ENCODE measurements around the gene CCL26. TPM values are rescaled to one million over a fixed set of nuclear protein-coding genes. Genes with fewer than 3 reads are reported as not detected.
"Not testable (repeated sequence)": the region's sequence is repeated elsewhere in the genome, so short reads cannot be mapped to it uniquely, and the experiment has no call there.

Gene CCL26
- total and polyA plus RNA-seq, 2 donors (not counting 3 experiments of a cell fraction or from before 2014, with no cell fraction given): not detected

DNA sequence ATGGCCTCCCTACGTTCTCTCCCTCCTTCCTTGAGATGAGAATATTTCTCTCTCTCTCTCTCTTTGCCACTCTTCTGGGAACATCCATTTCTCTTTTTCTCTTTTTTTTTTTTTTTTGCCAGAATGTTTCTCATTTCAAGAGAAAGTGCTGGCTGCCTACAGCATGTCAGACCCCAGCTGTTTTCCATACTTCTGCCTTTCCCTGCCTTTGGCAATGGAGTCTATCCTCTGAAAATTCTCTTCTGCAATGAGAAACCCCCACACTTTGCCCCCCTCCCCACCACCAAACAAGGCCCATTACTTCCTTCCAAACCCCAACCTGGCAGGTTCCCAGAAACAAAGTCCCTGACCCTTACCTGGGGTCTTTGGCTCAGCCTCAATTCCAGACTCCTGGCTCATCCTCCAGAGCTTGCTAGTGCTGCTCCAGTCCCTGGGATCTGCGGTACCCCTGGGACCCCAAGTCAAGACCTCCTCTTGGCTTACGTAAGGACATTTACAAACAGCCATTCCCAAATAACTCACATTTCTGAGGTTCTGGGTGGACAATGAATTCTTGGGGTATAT lies 17.4 kb upstream of the CCL26 start:
- Histone ChIP-seq H3K36me3 (ENCODE audit: control insufficient read depth in 2 of 2, extremely low read depth in 1 of 2, insufficient read depth in 2 of 2, low read length in 2 of 2) (no peaks in the 10 kb centered on the region), H4K20me1 (replicated peaks; ENCODE audit: control insufficient read depth, extremely low read depth, insufficient read depth, low read length) (no peaks in the 10 kb centered on the region), H3K4me3 (replicated peaks in 1 of 3; ENCODE audit: insufficient read depth in 1 of 3, low read depth in 1 of 3, low read length in 3 of 3) (no peak overlapping the region), H3K79me2 (ENCODE audit: control insufficient read depth, insufficient read depth, low read length) (no peaks in the 10 kb centered on the region), H3K27me3 (ENCODE audit: control insufficient read depth in 2 of 2, insufficient read depth in 2 of 2, low read length in 2 of 2) (no peaks in the 10 kb centered on the region), H3K9ac (replicated peaks; ENCODE audit: extremely low read depth, insufficient read depth, low read length) (no peak overlapping the region), H2AFZ (ENCODE audit: low read depth, low read length) (no peak overlapping the region), H3K4me1 (ENCODE audit: control insufficient read depth, extremely low read depth, insufficient read depth, low read length) (no peaks in the 10 kb centered on the region), H3K9me3 (replicated peaks; ENCODE audit: control insufficient read depth, insufficient read depth, low read length) (no peaks in the 10 kb centered on the region), H3K9me1 (replicated peaks; ENCODE audit: control insufficient read depth, extremely low read depth, insufficient read depth, low read length) (no peaks in the 10 kb centered on the region), H3K27ac (ENCODE audit: insufficient read depth, low read depth, low read length) (no peak overlapping the region), H3K4me2 (ENCODE audit: insufficient read depth, low read length) (no peak overlapping the region)
- dilution Hi-C loops (cut with MboI; ENCODE audit: extremely low pct_ligation_motif_present, low sequenced_read_pairs): no loop called here
- intact Hi-C loops (cut with micrococcal nuclease): no loop called here
- ChIA-PET CTCF (no interaction called here), POLR2A (no interaction called here)
- TF ChIP-seq POLR2AphosphoS5 (IDR thresholded peaks at IDR 0.05; ENCODE audit: insufficient read depth, low read depth, low read length): no peak
- no peak for TF ChIP-seq POLR2A (IDR thresholded peaks at IDR 0.05; ENCODE audit: low read depth, low read length)
- TF ChIP-seq EZH2 (IDR thresholded peaks at IDR 0.05; ENCODE audit: borderline replicate concordance, low read depth, low read length, severe bottlenecking): no peak
- no peak for TF ChIP-seq MYC (IDR thresholded peaks at IDR 0.05; ENCODE audit: low read depth, low read length)
- TF ChIP-seq, protein P1, sequence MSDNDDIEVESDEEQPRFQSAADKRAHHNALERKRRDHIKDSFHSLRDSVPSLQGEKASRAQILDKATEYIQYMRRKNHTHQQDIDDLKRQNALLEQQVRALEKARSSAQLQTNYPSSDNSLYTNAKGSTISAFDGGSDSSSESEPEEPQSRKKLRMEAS (IDR thresholded peaks at IDR 0.05; ENCODE audit: insufficient read depth, insufficient read length): no peak
- no peak for TF ChIP-seq GATA2 (IDR thresholded peaks at IDR 0.05; ENCODE audit: insufficient read depth, insufficient read length, low read depth, low read length)
- DNase-seq (ENCODE audit: low read depth, low spot score) (no peak), FAIRE-seq (no peak)
- no TSS peak for BruUV-seq (replicated peaks)

DNA sequence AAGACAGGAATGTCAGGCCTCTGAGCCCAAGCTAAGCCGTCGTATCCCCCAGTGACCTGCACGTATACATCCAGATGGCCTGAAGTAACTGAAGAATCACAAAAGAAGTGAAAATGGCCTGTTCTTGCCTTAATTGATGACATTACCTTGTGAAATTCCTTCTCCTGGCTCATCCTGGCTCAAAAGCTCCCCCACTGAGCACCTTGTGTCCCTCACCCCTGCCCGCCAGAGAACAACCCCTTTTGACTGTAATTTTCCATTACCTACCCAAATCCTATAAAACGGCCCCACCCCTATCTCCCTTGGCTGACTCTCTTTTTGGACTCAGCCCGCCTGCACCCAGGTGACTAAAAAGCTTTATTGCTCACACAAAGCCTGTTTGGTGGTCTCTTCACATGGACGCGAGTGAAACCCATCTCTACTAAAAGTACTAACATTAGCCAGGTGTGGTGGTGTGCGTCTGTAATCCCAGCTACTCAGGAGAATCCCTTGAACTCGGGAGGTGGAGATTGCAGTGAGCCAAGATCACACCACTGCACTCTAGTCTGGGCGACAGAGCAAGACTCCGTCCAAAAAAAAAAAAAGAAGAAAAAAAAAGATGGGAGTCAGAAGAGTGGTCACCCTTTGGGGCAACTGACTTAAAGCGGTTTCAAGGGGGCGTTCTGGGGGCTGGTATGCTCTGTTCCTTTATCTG lies 16.3 kb upstream of the CCL26 start:
- H4K20me1 ChIP-seq (replicated peaks; ENCODE audit: control insufficient read depth, extremely low read depth, insufficient read depth, low read length); DNase-seq (ENCODE audit: low read depth, low spot score); intact Hi-C loops (cut with micrococcal nuclease); H3K9me3 ChIP-seq (replicated peaks; ENCODE audit: control insufficient read depth, insufficient read depth, low read length); dilution Hi-C loops (cut with MboI; ENCODE audit: extremely low pct_ligation_motif_present, low sequenced_read_pairs); H3K79me2 ChIP-seq (ENCODE audit: control insufficient read depth, insufficient read depth, low read length); H3K36me3 ChIP-seq (ENCODE audit: control insufficient read depth in 2 of 2, extremely low read depth in 1 of 2, insufficient read depth in 2 of 2, low read length in 2 of 2); H3K4me2 ChIP-seq (ENCODE audit: insufficient read depth, low read length); H3K9ac ChIP-seq (replicated peaks; ENCODE audit: extremely low read depth, insufficient read depth, low read length); H2AFZ ChIP-seq (ENCODE audit: low read depth, low read length); FAIRE-seq; H3K27me3 ChIP-seq (ENCODE audit: control insufficient read depth in 2 of 2, insufficient read depth in 2 of 2, low read length in 2 of 2); BruUV-seq (replicated peaks); H3K9me1 ChIP-seq (replicated peaks; ENCODE audit: control insufficient read depth, extremely low read depth, insufficient read depth, low read length); H3K4me3 ChIP-seq (replicated peaks in 1 of 3; ENCODE audit: insufficient read depth in 1 of 3, low read depth in 1 of 3, low read length in 3 of 3); H3K4me1 ChIP-seq (ENCODE audit: control insufficient read depth, extremely low read depth, insufficient read depth, low read length); H3K27ac ChIP-seq (ENCODE audit: insufficient read depth, low read depth, low read length); CTCF ChIA-PET: not testable (repeated sequence)
- POLR2A ChIA-PET: interaction anchor here (0.7 kb wide), 1 partner anchor 178 kb away, joined by 8 read pairs; no protein-coding TSS in a partner anchor

DNA sequence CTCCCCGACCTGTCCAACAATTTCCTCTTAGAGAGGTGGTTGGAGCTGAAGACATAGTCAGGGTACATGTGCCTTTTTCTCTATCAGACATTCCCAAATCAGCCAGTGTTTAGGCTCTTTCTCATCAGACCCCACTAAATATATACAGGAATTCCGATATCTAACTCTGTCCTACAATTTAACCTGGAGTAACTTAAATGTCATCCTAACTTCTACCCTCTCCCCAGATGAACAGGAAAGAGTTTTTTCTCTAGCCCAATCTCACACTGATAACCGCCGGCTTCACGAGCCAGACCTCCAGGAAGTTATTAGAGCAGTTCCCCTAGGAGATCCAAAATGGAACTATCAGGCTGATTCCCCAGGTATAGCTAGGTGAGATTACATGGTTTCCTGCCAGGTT lies 11.0 kb upstream of the CCL26 start:
- H3K36me3 ChIP-seq (ENCODE audit: control insufficient read depth in 2 of 2, extremely low read depth in 1 of 2, insufficient read depth in 2 of 2, low read length in 2 of 2); dilution Hi-C loops (cut with MboI; ENCODE audit: extremely low pct_ligation_motif_present, low sequenced_read_pairs); H4K20me1 ChIP-seq (replicated peaks; ENCODE audit: control insufficient read depth, extremely low read depth, insufficient read depth, low read length); H3K4me3 ChIP-seq (replicated peaks in 1 of 3; ENCODE audit: insufficient read depth in 1 of 3, low read depth in 1 of 3, low read length in 3 of 3); H3K4me2 ChIP-seq (ENCODE audit: insufficient read depth, low read length); DNase-seq (ENCODE audit: low read depth, low spot score); FAIRE-seq; H3K27me3 ChIP-seq (ENCODE audit: control insufficient read depth in 2 of 2, insufficient read depth in 2 of 2, low read length in 2 of 2); POLR2A ChIA-PET; H3K9me1 ChIP-seq (replicated peaks; ENCODE audit: control insufficient read depth, extremely low read depth, insufficient read depth, low read length); H3K4me1 ChIP-seq (ENCODE audit: control insufficient read depth, extremely low read depth, insufficient read depth, low read length); BruUV-seq (replicated peaks); H3K27ac ChIP-seq (ENCODE audit: insufficient read depth, low read depth, low read length); H3K9me3 ChIP-seq (replicated peaks; ENCODE audit: control insufficient read depth, insufficient read depth, low read length); H2AFZ ChIP-seq (ENCODE audit: low read depth, low read length); H3K79me2 ChIP-seq (ENCODE audit: control insufficient read depth, insufficient read depth, low read length); intact Hi-C loops (cut with micrococcal nuclease); H3K9ac ChIP-seq (replicated peaks; ENCODE audit: extremely low read depth, insufficient read depth, low read length): not testable (repeated sequence)
- CTCF ChIA-PET: interaction anchor here (0.6 to 0.7 kb wide), 3 partner anchors 12 to 395 kb away, joined by 3 read pairs; no protein-coding TSS in a partner anchor

All from endothelial cell of umbilical vein (primary cell).